Thyroid gland (tissue), 4 donors: ENCODE data around the gene CHAF1A. TPM values are rescaled to one million over a fixed set of nuclear protein-coding genes. Genes with fewer than 3 reads are reported as not detected.

ENCODE experiments used
- DNase-seq, 2 donors: peaks; one replicate each; pipeline ENCODE4 v3.0.0-alpha.2; 2019
- H3K27ac ChIP-seq, 3 donors: fragments of 200-600 bp; sonication (generic); 1 replicate in 2 of 3; 2 replicates in 1 of 3; pipeline ENCODE4 v1.5.1; 2016 to 2019; ENCODE audit warnings: mild to moderate bottlenecking in 1 of 3, moderate library complexity in 1 of 3
- H3K27me3 ChIP-seq: fragments of 200-600 bp; sonication (generic); one replicate; pipeline ENCODE4 v1.5.1; 2019
- H3K36me3 ChIP-seq, 2 donors: fragments of 200-600 bp; sonication (generic); one replicate each; pipeline ENCODE4 v1.5.1; 2016 to 2019
- H3K4me1 ChIP-seq, 2 donors: fragments of 200-600 bp; sonication (generic); one replicate each; pipeline ENCODE4 v1.5.1; 2017 to 2019
- H3K4me3 ChIP-seq, 3 donors: fragments of 200-600 bp; sonication (generic); replicated peaks in 1 of 3; 1 replicate in 2 of 3; 2 replicates in 1 of 3; pipeline ENCODE4 v1.5.1; 2016; ENCODE audit warnings: mild to moderate bottlenecking in 1 of 3
- H3K9me3 ChIP-seq: fragments of 200-600 bp; sonication (generic); one replicate; pipeline ENCODE4 v1.5.1; 2017
- CTCF ChIP-seq, 6 experiments: fragments of 200-600 bp in 3 of 6; fragments of 450-650 bp in 3 of 6; sonication (generic) in 3 of 6; IDR thresholded peaks; one replicate each; pipeline ENCODE4 v1.5.1; 2016 to 2019; ENCODE audit warnings: antibody characterized with exemption in 6 of 6, mild to moderate bottlenecking in 2 of 6, inconsistent platforms in 1 of 6, moderate library complexity in 1 of 6
- POLR2A ChIP-seq, 2 donors: fragments of 450-650 bp; IDR thresholded peaks; one replicate each; pipeline ENCODE4 v1.6.1; 2017; ENCODE audit warnings: antibody characterized with exemption in 2 of 2, mild to moderate bottlenecking in 2 of 2, moderate library complexity in 1 of 2
- WGBS, 2 donors: methylation state at CpG; one replicate each; pipeline ENCODE4 v1.1.5; 2017; 5-methylcytosine and 5-hydroxymethylcytosine counted together
- intact Hi-C: fragments of 100-400 bp; cut with DNase I; formaldehyde crosslinking; loops from one replicate; pipeline ENCODE4 v1.15.1; 2023
- total RNA-seq, 4 donors: library from RNA; depleted of rRNA; stranded (reverse); fragments of >200 nt; gene quantifications; one replicate each; pipeline ENCODE4 v1.2.3, GENCODE V29; 2016

CHAF1A gene
- total RNA-seq, 4 donors from 2014 or later = 4.1 to 5.1 (median 4.4) TPM

DNA sequence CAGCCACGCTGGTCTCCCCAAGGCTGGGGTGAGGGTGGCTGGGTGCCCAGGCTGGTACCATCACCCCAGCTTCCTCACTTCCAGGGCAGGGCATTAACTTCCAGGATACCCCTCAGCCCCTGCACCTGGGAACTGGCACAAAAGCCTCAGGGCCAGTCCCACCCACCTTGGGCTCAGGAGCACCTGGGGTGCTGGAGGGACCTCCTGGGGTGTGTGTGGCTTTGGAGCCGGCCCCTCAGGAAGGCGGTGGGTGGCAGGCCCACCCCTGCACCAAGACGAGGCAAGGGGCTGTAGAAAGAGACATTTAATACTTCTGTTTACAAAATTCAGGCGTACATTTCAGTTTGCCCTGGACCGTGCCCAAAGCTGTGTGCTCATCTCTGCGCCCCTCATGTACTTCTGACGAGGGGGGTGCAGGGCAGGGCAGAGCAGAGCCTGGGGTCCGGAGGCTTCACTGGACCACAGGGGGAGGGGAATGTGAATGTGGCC, 42.3 kb upstream of the CHAF1A start:
- 87 to 90% methylated on average over 6 to 8 of the region's 9 CpGs for WGBS, 2 donors
- H3K27ac ChIP-seq = no peak overlapping the region
- H3K27me3 ChIP-seq = no peaks in the 10 kb centered on the region
- no peak for DNase-seq
- TF ChIP-seq CTCF (IDR thresholded peaks at IDR 0.05) = no peak
- no peak for TF ChIP-seq POLR2A (IDR thresholded peaks at IDR 0.05)
- intact Hi-C loops = no loop called here
- no peaks in the 10 kb centered on the region for H3K4me1 ChIP-seq
- H3K9me3 ChIP-seq = no peaks in the 10 kb centered on the region
- no peak overlapping the region for H3K4me3 ChIP-seq
- H3K36me3 ChIP-seq = peaks cover 48 to 54% of the 10 kb centered on the region in 2 donors

DNA sequence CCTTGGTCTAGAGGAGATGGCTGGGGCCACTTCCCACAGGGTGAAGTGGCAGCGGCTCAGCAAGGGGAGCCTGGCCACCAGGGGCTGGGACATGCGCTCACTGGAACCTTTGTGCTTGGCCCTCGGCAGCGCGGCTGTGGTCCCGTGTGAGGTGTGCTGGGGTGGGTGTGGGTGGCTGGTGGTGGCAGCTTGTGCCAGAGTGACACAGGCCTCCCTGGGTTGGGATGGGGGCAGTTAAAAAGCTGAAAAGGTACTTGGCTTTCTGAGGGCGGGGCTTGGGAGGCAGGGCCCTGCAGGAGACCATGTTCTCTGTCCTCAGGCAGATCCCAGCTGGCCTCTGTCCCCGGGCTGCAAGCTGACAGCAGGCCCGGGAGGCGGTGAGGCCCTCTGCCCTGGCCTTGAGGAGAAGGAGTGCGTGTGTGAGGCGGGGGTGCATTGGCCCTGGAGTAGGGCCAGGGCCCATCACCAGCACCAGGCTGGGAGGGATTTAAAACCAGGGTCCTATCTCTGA, 41.7 kb upstream of the CHAF1A start:
- intact Hi-C loops = no loop called here
- 81 to 94% methylated on average over 8 to 12 of the region's 12 CpGs for WGBS, 2 donors

GRCh38 chr19:4361152-4362046, 41.0 kb upstream of the CHAF1A start:
- Histone ChIP-seq H3K27ac (no peak overlapping the region), H3K4me3 (no peak overlapping the region), H3K4me1 (no peaks in the 10 kb centered on the region), H3K9me3 (no peaks in the 10 kb centered on the region), H3K36me3 (peaks cover 60 to 63% of the 10 kb centered on the region in 2 donors), H3K27me3 (no peaks in the 10 kb centered on the region)
- WGBS, 2 donors = 90 to 94% methylated on average over 35 to 37 of the region's 50 CpGs
- TF ChIP-seq POLR2A (IDR thresholded peaks at IDR 0.05) (no peak), CTCF (IDR thresholded peaks at IDR 0.05) (no peak)
- intact Hi-C loops = no loop called here
- no peak for DNase-seq

More for the DNA sequence above, 41.7 kb upstream of the CHAF1A start:
- Histone ChIP-seq H3K27me3 (no peaks in the 10 kb centered on the region), H3K36me3 (peaks cover 54 to 59% of the 10 kb centered on the region in 2 donors), H3K4me3 (no peak overlapping the region), H3K27ac (no peak overlapping the region), H3K4me1 (no peaks in the 10 kb centered on the region), H3K9me3 (no peaks in the 10 kb centered on the region)
- DNase-seq = no peak
- no peak for TF ChIP-seq POLR2A (IDR thresholded peaks at IDR 0.05)
- TF ChIP-seq CTCF (IDR thresholded peaks at IDR 0.05) = no peak

- Histone ChIP-seq H3K9me3 (no peaks in the 10 kb centered on the region), H3K27ac (no peak overlapping the region), H3K4me1 (no peaks in the 10 kb centered on the region), H3K4me3 (no peak overlapping the region), H3K27me3 (no peaks in the 10 kb centered on the region), H3K36me3 (peaks cover 60 to 63% of the 10 kb centered on the region in 2 donors)
- no peak for DNase-seq
- 90 to 92% methylated on average over 19 to 28 of the region's 32 CpGs for WGBS, 2 donors
- intact Hi-C loops = no loop called here
- TF ChIP-seq POLR2A (IDR thresholded peaks at IDR 0.05) = no peak
- TF ChIP-seq CTCF (IDR thresholded peaks at IDR 0.05) = no peak
These were observed 40.2 kb upstream of the CHAF1A start for GRCh38 chr19:4362101-4362828.
